Measurements from ENCODE around the gene NFATC3. TPM values are rescaled to one million over a fixed set of nuclear protein-coding genes. Genes with fewer than 3 reads are reported as not detected.

Gene NFATC3
- total RNA-seq, 1 experiment from 2014 or later = 43.9 TPM

- Histone ChIP-seq H3K4me1 (no peaks in the 10 kb centered on the region), H3K27me3 (replicated peaks; ENCODE audit: control insufficient read depth, insufficient read depth, low read length) (no peaks in the 10 kb centered on the region), H3K9me3 (peaks cover 6% of the 10 kb centered on the region; the same call in 1 of the 2 replicates), H3K36me3 (ENCODE audit: control insufficient read depth, insufficient read depth, low read length) (peaks cover 10% of the 10 kb centered on the region), H3K4me3 (ENCODE audit: low read depth, low read length) (no peak overlapping the region)
- no peaks in the 10 kb centered on the region for H3K9me3 Mint-ChIP-seq (ENCODE audit: unreplicated experiment)
- H3K27ac Mint-ChIP-seq (ENCODE audit: unreplicated experiment) = no peak overlapping the region
- no peaks in the 10 kb centered on the region for H3K27me3 Mint-ChIP-seq (ENCODE audit: insufficient read depth, unreplicated experiment)
- H3K4me3 Mint-ChIP-seq (ENCODE audit: unreplicated experiment) = no peak overlapping the region
- intact Hi-C loops (cut with micrococcal nuclease; ENCODE audit: unreplicated experiment) = no loop called here
- H3K4me1 Mint-ChIP-seq (ENCODE audit: low read depth, unreplicated experiment) = no peaks in the 10 kb centered on the region
- ChIA-PET CTCF (interaction anchor here (0.6 kb wide), 2 partner anchors 471 to 660 kb away, joined by 4 to 5 read pairs; no protein-coding TSS in a partner anchor), POLR2A (interaction anchor here (0.6 kb wide), 1 partner anchor 36 kb away, joined by 6 read pairs; no protein-coding TSS in a partner anchor)
- no peak for DNase-seq
- H3K36me3 Mint-ChIP-seq (ENCODE audit: insufficient read depth, unreplicated experiment) = peaks cover 46% of the 10 kb centered on the region
- BruUV-seq (replicated peaks) = no TSS peak
- TF ChIP-seq CTCF (IDR thresholded peaks at IDR 0.05; ENCODE audit: insufficient read depth in 1 of 2, low read depth in 1 of 2, low read length in 1 of 2, severe bottlenecking in 1 of 2, unreplicated experiment in 1 of 2) = no peak
Observed at GRCh38 chr16:68186877-68187276, 101.7 kb downstream of the NFATC3 start.

- Histone ChIP-seq H3K4me1 (no peaks in the 10 kb centered on the region), H3K27me3 (replicated peaks; ENCODE audit: control insufficient read depth, insufficient read depth, low read length) (no peaks in the 10 kb centered on the region), H3K9me3 (peaks cover 6% of the 10 kb centered on the region; the same call in 1 of the 2 replicates), H3K36me3 (ENCODE audit: control insufficient read depth, insufficient read depth, low read length) (peaks cover 10% of the 10 kb centered on the region), H3K4me3 (ENCODE audit: low read depth, low read length) (no peak overlapping the region)
- POLR2A ChIA-PET = no interaction called here
- DNase-seq = no peak
- peaks cover 46% of the 10 kb centered on the region for H3K36me3 Mint-ChIP-seq (ENCODE audit: insufficient read depth, unreplicated experiment)
- H3K27ac Mint-ChIP-seq (ENCODE audit: unreplicated experiment) = no peak overlapping the region
- no peak for TF ChIP-seq CTCF (IDR thresholded peaks at IDR 0.05; ENCODE audit: insufficient read depth in 1 of 2, low read depth in 1 of 2, low read length in 1 of 2, severe bottlenecking in 1 of 2, unreplicated experiment in 1 of 2)
- H3K9me3 Mint-ChIP-seq (ENCODE audit: unreplicated experiment) = no peaks in the 10 kb centered on the region
- H3K27me3 Mint-ChIP-seq (ENCODE audit: insufficient read depth, unreplicated experiment) = no peaks in the 10 kb centered on the region
- H3K4me1 Mint-ChIP-seq (ENCODE audit: low read depth, unreplicated experiment) = no peaks in the 10 kb centered on the region
- BruUV-seq (replicated peaks) = no TSS peak
- no peak overlapping the region for H3K4me3 Mint-ChIP-seq (ENCODE audit: unreplicated experiment)
- intact Hi-C loops (cut with micrococcal nuclease; ENCODE audit: unreplicated experiment) = no loop called here
- CTCF ChIA-PET = interaction anchor here (0.6 kb wide), 1 partner anchor 659 kb away, joined by 4 read pairs; no protein-coding TSS in a partner anchor
Observed at GRCh38 chr16:68187505-68187904, 102.3 kb downstream of the NFATC3 start.

GRCh38 chr16:68188170-68188569, 103.0 kb downstream of the NFATC3 start:
- DNase-seq = no peak
- Mint-ChIP-seq H3K4me1 (ENCODE audit: low read depth, unreplicated experiment) (no peaks in the 10 kb centered on the region), H3K27ac (ENCODE audit: unreplicated experiment) (no peak overlapping the region), H3K36me3 (ENCODE audit: insufficient read depth, unreplicated experiment) (peaks cover 45% of the 10 kb centered on the region), H3K4me3 (ENCODE audit: unreplicated experiment) (no peak overlapping the region), H3K9me3 (ENCODE audit: unreplicated experiment) (no peaks in the 10 kb centered on the region), H3K27me3 (ENCODE audit: insufficient read depth, unreplicated experiment) (no peaks in the 10 kb centered on the region)
- Histone ChIP-seq H3K4me1 (no peaks in the 10 kb centered on the region), H3K36me3 (ENCODE audit: control insufficient read depth, insufficient read depth, low read length) (peaks cover 10% of the 10 kb centered on the region), H3K4me3 (ENCODE audit: low read depth, low read length) (no peak overlapping the region), H3K9me3 (peaks cover 6% of the 10 kb centered on the region; the same call in 1 of the 2 replicates), H3K27me3 (replicated peaks; ENCODE audit: control insufficient read depth, insufficient read depth, low read length) (no peaks in the 10 kb centered on the region)
- BruUV-seq (replicated peaks) = no TSS peak
- no peak for TF ChIP-seq CTCF (IDR thresholded peaks at IDR 0.05; ENCODE audit: insufficient read depth in 1 of 2, low read depth in 1 of 2, low read length in 1 of 2, severe bottlenecking in 1 of 2, unreplicated experiment in 1 of 2)
- CTCF ChIA-PET = no interaction called here
- POLR2A ChIA-PET = no interaction called here
- intact Hi-C loops (cut with micrococcal nuclease; ENCODE audit: unreplicated experiment) = no loop called here
